RWPE1 (cell line): ENCODE measurements around the gene CCDC102B.

Experiments
- CTCF ChIA-PET: fragments of 350-600 bp; sonication (Branson Sonifier 250); formaldehyde crosslinking; extraction: SDS; loops from one replicate; lab custom pipeline; 2021; lab: Yijun Ruan, JAX
- POLR2A ChIA-PET: fragments of 400-600 bp; formaldehyde crosslinking; extraction: SDS; loops from one replicate; lab custom pipeline; 2020; ENCODE audit warnings: antibody characterized with exemption; ENCODE audit not compliant: low non-redundant PET; lab: Yijun Ruan, JAX
- DNase-seq: peaks from one replicate; pipeline ENCODE4 v3.0.0; 2012; ENCODE audit warnings: low spot score
- H3K27ac ChIP-seq: fragments of 450-650 bp; 2 replicates; pipeline ENCODE4 v1.5.1; 2017
- TF ChIP-seq, protein P1 (sequence below): fragments of 450-650 bp; conservative IDR thresholded peaks from 2 replicates; pipeline ENCODE4 v1.5.1; 2017; ENCODE audit warnings: low read depth, mild to moderate bottlenecking

CCDC102B gene

DNA sequence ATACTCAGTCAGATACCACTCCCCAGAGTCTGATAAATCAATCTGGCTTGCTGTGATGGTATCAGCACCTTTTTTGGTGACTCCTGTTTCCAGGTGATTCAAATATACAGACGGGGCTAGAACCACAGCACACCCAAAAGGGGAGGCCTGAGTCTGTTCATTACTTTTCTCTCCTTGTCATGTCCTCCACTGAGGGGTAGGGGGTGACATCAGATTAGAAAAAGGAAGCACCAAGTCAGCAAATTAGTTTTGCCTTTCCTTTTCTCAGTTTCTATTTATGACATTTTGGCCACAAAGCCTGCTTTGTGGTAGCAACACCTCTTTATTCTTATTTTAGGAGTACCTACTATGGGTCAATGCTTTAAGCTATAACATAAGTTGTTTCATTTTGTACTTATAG is 127.4 kb downstream of the CCDC102B start:
- TF ChIP-seq, protein P1, sequence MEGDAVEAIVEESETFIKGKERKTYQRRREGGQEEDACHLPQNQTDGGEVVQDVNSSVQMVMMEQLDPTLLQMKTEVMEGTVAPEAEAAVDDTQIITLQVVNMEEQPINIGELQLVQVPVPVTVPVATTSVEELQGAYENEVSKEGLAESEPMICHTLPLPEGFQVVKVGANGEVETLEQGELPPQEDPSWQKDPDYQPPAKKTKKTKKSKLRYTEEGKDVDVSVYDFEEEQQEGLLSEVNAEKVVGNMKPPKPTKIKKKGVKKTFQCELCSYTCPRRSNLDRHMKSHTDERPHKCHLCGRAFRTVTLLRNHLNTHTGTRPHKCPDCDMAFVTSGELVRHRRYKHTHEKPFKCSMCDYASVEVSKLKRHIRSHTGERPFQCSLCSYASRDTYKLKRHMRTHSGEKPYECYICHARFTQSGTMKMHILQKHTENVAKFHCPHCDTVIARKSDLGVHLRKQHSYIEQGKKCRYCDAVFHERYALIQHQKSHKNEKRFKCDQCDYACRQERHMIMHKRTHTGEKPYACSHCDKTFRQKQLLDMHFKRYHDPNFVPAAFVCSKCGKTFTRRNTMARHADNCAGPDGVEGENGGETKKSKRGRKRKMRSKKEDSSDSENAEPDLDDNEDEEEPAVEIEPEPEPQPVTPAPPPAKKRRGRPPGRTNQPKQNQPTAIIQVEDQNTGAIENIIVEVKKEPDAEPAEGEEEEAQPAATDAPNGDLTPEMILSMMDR, result no peak
- POLR2A ChIA-PET, result no interaction called here
- H3K27ac ChIP-seq, result no peak overlapping the region
- CTCF ChIA-PET, result no interaction called here
- DNase-seq, result no peak

DNA sequence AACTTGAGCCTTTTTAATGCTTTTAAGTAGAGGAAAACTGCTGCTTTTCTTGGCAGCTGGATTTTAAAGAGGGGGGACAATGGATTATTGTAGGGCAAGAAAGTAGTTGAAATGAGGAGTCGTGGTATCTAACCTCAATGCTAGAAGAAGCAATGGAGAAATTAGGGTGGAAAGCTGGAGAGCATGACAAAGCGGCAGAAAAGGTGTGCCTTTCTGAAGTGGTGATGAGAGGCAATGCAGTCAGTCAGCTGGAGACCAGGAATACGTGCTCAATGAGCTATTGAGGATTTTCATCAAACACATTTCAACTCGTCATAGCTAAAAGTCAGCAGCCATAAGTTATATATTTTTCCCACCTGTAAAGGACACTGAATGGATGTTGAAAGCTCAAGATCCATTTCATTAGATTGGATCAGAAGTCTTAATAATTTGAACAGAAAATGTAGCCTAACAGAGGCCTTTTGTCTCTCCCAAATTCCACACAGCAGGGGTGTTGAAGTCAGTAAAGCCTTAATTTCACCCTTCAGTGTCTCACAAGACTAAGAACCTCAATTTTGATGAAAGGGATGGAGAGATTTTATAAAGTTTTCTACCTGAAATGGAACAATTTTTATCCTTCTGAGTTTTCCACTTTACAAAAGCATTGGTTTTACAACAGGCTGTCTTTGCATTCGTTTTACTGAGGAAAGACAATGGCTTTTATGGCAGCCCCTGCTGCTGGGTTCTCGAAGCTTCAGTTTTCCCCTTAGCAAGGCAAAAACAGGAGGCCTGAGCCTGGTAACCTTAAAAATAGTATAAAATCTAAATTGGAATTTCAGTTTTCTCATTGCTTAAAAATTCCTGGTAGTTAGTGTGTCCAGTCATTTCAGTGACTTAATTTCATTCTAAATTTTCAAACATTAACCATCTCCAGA is 131.1 kb downstream of the CCDC102B start:
- ChIA-PET POLR2A (no interaction called here), CTCF (no interaction called here)
- no peak for DNase-seq
- TF ChIP-seq, protein P1, result no peak
- H3K27ac ChIP-seq, result no peak overlapping the region

DNA sequence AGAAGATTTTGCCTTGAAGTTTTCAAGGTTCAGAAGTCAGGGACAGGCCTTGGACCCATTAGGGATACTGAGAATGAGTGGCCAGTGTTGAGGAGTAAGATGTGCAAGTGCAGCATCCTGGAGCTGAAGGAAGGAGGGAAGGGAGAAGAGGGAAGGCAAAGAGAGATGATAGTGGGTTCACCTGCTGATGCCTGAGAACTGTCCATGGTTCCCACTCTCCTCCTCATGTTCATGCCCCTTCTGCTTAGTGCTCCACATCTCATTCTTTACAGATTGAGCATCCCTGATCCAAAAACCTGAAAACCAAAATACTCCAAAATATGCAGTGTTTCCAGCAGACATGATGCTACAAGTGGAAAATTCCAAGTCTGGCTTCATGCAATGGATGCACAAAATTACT is 137.8 kb downstream of the CCDC102B start:
- ChIA-PET POLR2A (no interaction called here), CTCF (no interaction called here)
- DNase-seq, result no peak
- TF ChIP-seq, protein P1, result no peak
- H3K27ac ChIP-seq, result no peak overlapping the region

DNA sequence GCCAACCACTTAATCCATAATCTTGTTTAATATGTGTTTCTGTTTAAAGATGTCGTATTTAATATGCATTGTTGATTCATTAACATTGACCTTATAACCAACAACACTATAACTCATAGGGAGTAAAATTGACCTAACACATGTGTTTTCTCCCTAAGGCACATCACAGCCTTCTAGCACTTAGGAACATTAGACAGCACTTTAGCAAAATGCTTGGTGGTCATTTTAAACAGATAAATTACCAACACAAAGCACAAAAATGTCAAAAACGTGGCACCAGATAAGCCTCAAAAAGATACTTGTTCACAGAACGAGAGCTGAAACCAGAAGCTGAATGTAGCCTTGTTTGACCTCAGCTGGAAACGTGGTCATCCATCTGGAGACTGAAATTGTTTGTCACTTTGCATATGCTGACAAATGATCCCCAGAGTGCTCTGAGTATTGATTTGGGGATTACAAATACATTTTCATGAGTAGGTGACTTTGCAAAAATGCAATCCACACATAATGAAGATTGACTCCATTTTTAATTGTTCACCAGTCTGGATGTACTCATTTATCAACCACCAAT is 139.2 kb downstream of the CCDC102B start:
- ChIA-PET CTCF (no interaction called here), POLR2A (no interaction called here)
- TF ChIP-seq, protein P1, result no peak
- H3K27ac ChIP-seq, result no peak overlapping the region
- DNase-seq, result no peak

DNA sequence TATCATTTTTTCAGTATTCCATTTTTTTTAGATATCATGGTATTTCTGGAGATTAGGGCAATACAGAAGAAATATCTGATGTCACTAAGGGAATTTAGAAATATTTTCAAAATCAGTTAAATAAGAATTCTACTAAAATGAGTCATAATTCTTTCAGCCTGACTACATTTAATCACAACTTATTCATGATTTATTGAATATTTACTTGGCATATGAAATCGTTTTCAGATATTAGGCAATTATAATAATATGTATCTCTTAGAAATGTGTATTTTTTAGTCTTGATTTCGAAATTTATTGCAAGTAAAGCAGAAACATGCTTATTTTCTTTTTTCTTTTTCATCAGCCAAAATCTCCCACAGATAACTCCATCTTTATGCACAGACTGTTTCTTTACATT is 142.2 kb downstream of the CCDC102B start:
- CTCF ChIA-PET, result no interaction called here
- POLR2A ChIA-PET, result no interaction called here
- TF ChIP-seq, protein P1, result no peak
- H3K27ac ChIP-seq, result no peak overlapping the region
- no peak for DNase-seq

DNA sequence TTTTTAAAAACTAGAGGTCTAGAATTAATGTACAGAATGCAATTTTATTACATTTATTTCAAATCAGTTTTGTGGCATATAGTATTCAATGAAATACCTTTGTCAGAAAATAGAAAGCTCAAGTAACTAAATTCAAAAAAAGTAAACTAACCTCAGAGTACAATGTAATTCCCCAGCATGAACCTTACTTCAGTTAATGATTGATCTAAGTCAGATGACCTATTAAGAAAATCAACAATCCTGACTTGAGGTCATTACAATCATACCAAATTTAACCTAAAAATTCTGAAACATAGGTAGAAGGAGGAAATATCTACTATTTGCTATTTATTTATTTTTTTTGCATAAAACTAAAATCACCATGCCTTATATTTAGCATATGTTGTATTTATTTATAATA is 142.9 kb downstream of the CCDC102B start:
- CTCF ChIA-PET, result no interaction called here
- no peak overlapping the region for H3K27ac ChIP-seq
- POLR2A ChIA-PET, result no interaction called here
- DNase-seq, result no peak
- TF ChIP-seq, protein P1, result no peak
